Glomerular visceral epithelial cell (primary cell): ENCODE measurements around the gene PDHX.
"Not testable (repeated sequence)": the region's sequence is repeated elsewhere in the genome, so short reads cannot be mapped to it uniquely, and the experiment has no call there.

Experiments used
- DNase-seq: peaks from one replicate; pipeline ENCODE4 v3.0.0-alpha.2; 2016; ENCODE audit errors: extremely low spot score

The PDHX gene

DNA sequence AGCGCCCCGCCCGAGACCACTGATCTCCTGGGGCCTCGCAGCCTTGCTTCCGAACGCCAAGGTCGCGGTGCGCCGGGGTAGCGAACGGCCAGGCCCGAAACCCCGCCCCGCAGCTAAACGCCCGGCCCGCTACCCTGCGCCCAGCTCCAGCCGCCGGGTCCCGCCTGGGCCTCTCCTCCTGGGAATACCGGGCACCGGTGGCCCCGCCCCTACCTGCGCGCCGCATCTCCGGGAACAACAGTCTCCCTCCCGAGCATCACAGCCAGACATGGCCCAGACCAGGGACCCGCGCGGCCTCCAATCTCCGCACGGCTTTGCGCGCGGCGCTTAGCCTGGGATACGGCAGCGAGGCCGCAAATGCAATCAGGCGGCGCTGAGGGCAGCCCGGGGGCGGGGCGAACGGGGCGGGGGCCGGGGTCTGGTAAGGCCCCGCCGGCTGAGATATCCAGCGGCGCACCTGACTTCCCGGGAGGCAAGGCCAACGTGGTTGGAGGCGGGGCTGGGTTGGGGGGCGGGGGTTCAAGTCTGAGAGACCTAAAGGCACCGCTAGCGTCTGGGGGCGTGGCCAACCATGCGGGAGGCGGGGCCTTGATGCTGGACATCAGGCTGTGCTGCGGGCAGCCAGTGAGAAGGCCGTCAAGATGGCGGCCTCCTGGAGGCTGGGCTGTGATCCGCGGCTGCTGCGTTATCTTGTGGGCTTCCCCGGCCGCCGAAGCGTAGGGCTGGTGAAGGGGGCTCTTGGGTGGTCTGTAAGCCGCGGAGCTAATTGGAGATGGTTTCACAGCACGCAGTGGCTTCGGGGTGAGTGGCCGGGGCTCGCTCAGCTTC lies at the start of gene PDHX, which contains the start of gene APIP:
Gene PDHX, plus strand, starts transcription at position 604 of the 828 bp plus-strand sequence. Its CDS starts 38 bp downstream, at position 642.
Gene APIP, minus strand, starts transcription at position 365 of the 828 bp plus-strand sequence. Its CDS starts 95 bp downstream, at position 270.
- peak; percentile 100 for DNase-seq

GRCh38 chr11:34869425-34869824 lies 47.0 kb upstream of the PDHX start:
- no peak for DNase-seq

DNA sequence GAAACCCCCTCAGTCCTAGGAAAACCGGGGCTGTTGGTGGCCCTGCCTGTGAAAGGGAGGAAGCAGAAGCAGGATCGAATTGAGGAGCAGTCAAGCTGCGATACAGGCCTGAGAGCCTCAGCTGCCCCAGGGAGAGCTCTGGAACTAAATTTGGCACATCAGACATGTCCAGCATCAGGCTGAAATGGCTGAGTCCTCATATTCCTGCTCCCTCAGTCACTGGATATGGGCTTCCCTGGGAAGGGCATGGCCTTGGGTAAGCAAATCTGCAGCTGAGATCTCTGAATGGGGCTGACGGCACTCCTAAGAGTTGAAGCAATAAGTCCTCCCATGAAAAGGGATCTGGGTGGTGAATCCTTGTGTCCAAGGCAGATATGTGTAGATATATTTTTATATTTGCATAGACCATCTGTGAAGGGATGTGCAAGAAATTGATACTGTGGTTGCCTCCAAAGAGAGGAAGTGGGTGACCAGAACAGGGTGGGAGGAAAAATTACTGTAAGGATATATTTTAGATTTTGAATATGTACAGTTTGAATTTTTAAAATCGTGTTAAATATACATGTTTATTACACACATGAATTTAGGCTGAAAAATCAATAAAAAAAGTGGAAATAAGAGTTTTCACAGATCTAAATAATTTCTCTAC lies 45.7 kb upstream of the PDHX start:
- DNase-seq = no peak

DNA sequence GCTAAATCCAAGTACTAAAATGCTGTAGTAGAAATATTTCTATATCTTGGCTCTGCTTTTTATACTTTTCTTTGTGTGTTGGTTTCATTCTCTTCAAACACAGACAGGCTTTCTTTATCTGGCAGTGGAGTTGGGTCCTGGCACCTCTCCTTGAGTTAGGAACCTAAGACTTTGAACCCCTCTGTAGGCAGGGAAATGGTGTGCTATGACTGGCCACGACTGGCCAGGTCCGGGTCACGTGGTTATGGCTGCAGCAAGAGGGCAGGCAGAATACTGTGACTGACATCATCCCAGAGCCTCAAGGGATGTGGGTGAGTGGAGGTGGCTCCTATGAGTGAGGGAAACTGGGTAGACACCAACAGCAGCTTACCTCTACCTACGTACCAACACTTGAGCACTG lies 42.2 kb upstream of the PDHX start:
- no peak for DNase-seq

DNA sequence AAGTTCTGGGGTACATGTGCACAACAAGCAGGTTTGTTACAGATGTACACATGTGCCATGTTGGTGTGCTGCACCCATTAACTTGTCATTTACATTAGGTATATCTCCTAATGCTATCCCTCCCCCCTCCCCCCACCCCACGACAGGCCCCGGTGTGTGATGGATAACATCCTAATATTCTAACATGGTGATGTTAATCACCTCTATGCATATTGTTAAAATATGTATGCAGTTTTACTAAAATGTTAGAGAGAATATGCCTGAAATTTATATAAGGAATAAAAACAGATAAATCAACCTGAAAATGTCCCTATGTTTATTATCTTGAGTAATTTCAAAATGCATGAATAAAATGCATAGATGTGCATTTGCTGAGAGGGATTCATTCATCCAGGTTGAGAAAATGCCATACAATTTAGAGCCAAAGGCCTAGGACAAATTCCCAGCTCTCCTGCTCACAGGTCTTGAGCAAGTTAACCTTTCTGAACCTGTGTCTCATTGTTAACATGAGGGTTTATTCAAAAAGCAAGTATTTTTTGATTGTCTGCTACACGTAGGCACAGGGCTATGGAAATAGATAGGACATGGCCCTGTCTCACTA lies 38.9 kb upstream of the PDHX start:
- DNase-seq = no peak

DNA sequence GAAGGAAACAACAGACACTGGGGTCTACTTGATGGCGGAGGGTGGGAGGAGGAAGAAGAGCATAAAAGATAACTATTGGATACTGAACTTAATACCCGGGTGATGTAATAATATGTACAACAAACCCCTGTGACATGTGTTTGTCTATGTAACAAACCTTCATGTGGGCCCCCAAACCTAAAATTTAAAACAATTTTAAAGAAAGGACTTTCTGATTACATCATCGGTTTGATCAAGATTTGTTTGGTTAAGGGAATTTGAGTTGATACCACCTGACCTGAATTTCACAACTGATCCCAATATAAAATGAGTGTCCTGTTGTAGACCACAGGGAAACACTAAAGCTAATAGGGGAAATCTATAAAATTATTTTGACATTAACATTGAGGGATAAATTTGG lies 34.5 kb upstream of the PDHX start:
- DNase-seq = no peak

DNA sequence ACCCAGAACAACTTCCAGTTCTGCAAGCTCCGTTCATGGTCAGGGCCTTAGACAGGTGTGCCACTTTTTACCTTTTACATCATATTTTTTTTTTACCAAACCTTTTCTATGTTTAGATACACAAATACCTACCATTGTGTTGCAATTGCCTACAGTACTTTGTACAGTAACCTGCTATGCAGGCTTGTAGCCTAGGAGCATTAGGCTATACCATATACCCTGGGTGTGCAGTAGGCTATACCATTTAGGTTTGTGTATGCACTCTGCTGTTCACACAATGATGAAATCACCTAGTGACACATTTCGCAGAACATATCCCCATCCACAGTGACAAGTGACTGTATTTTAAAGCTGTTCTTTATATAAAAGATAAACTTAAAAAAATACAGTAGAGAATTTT lies 29.8 kb upstream of the PDHX start:
- DNase-seq = no peak

DNA sequence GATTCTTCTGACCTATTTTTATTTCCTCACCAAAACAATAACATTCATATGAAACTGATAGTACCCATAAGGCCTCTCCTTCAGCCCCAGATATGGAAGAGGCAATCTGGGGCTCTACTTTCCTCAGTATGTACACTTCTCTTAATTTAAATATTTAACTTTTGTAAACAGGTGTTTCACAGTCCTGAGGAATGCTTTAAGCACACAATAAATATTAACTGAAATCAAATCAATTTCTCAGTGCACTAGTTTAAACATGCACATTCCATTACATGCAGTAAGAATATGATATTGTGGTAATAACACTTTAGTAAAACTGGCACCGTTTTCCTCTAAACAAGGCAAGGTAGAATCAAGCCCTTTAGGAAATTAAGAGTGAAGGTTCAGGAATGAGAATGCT lies 29.2 kb upstream of the PDHX start:
- DNase-seq = no peak

DNA sequence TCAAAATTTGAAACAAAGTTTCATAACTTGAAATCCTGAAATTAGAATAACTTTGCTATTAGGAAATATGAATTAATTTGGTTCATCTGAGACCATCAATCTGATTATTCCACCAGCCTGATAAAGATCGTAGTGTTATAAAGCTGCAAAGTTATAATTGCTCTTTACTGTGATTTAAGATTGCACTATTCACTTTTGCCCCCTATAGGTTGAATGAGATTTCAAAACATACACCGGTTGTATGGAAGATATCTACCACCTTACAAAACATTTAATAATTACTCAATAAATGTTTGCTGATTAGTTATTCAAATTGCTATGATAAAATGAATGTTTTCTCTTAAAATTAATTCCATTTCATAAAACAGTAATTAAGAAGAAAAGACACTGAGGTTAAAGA lies 26.3 kb upstream of the PDHX start:
- DNase-seq = no peak

DNA sequence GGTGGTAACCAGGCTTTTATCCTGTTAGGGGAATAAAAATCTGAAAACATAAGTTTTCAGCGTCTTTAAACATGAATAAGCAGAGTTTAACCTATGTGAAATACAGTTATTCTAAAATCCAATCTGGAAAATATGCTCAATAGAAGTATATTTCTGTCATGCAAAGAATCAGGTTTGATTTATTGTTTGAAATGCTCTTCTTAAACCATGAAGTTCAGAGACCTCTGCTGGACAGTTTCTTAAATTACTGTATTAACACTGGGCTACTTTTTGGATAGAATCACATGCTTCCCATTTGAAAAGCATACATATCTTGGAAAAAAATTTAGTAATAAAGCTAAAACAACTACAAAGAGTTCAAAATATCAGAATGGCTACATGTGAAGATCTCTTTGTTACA lies 25.6 kb upstream of the PDHX start:
- peak; percentile 28 for DNase-seq

DNA sequence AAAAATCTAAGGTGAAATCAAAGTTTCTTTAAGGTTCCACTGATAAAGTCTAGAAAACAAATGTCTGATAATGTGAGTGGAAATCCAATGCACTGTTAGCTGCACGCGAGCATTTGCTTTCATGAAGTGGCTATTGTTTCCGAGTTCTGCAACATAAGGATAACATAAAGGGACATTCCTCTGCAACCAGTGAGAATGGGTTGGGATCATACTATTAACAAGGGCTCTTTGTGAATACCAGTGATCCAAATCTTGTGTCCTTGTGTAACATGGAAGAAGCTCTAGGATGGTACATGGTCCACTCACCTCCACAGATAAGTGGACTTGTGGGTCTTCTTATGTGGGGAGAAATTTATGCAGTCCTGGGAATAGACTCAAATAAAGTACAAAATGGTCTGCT lies 24.8 kb upstream of the PDHX start:
- no peak for DNase-seq

GRCh38 chr11:34893416-34893815 lies 23.0 kb upstream of the PDHX start:
- no peak for DNase-seq

DNA sequence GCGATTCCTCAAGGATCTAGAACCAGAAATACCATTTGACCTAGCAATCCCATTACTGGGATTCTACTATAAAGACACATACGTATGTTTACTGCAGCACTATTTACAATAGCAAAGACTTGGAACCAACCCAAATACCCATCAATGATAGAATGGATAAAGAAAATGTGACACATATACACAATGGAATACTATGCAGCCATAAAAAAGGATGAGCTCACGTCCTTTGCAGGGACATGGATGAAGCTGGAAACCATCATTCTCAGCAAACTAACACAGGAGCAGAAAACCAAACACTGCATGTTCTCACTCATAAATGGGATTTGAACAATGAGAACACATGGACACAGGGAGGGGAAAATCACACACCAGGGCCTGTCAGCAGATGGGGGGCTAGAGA lies 20.2 kb upstream of the PDHX start:
- not testable (repeated sequence) for DNase-seq

- DNase-seq = no peak
These were observed 19.1 kb upstream of the PDHX start for GRCh38 chr11:34897171-34897870.

GRCh38 chr11:34898474-34898873 lies 17.9 kb upstream of the PDHX start:
- DNase-seq = no peak

DNA sequence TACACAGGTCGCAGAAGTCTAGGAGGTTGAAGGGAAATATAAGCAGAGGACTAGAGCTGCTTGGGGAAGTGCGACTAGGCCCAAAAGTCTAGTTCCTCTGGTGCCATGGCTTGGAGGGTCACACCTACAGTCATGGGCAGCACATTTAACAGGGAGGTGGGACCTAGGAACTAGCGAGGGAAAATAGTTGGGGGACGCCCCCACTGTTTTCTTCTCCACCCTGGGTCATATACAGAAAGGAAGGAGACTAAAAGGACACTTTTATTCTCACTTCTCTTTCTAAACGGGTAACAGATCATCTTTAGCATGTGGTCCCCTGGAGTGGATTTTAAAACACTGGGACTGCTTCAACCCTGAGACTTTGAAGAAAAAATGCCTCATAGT lies 16.8 kb upstream of the PDHX start:
- DNase-seq = no peak

GRCh38 chr11:34904421-34904955 lies 11.9 kb upstream of the PDHX start:
- peak; percentile 46 for DNase-seq

GRCh38 chr11:34905666-34906065 lies 10.8 kb upstream of the PDHX start:
- no peak for DNase-seq

DNA sequence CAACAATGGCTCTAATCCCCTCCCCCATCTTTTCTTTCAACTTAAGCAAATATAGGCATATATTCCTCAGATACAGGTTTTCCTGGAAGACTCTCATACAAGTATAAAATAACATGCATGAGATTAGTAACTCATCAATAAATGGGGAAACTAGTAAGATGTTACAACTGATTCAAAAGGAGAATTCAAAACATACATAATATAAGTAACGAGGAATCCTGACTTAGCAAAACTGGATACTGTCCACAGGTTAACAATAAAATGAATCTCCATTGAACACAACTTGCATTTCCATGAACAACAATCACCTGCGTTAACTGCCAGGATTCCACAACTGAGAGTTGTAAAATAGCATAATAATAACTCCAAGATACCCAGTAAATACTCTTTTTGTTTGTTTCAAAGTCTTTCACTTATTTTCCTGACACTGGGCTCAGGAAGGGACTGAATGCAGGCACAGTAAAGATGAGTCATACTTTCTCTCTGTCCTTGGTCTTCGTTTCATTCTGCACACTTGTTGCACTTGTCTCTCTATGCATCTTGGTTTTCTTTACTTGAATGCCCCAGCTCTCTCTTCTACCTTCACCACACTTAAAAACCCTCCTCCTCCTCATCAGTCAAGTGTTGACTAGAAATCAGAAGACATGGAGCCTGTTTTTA lies 8.4 kb upstream of the PDHX start:
- no peak for DNase-seq

- no peak for DNase-seq
These were observed 7.0 kb upstream of the PDHX start for GRCh38 chr11:34909415-34909814.

DNA sequence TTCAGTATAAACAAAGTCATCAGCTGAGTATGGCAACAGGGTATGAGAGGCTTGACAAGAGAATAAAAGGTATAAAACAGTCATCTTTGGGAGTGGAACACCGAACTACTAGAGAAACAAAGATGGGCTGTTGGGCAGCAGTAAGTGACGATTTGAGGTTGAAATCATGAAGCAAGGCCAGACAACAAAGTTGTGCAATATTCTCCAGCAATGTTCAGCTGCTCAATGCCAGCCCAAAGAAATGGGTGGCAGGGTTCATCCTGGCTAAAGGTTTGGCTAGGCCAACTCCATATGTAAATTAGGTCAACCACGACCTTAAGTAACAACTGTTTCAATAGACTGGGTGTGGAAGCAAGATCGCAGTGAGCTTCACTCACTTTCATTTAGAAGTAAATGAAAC lies 6.5 kb upstream of the PDHX start:
- DNase-seq = no peak
